ENCODE data around the gene ZNF100.
"Not testable (repeated sequence)": the region's sequence is repeated elsewhere in the genome, so short reads cannot be mapped to it uniquely, and the experiment has no call there.

The ZNF100 gene

DNA sequence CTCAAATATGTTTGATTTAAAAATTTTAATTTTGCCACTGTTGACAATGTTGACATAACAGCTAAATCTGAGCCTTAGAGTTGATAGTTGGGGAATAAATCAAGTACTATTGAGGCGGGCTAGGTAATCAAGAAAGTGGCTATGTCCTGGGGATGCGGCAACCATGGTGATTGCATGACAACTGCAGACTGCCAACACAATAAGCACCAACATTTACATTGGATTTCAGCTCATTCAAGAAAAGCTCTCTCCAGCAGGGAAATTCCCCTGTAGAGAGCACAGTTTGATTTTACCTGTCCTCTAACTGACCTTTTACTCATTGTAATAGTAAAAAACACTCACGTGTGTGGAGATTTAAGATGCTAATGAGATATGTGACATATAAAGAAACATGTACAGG lies 63.1 kb downstream of the ZNF100 start:
- DNase-seq (ENCODE audit: low read depth): no peak

DNA sequence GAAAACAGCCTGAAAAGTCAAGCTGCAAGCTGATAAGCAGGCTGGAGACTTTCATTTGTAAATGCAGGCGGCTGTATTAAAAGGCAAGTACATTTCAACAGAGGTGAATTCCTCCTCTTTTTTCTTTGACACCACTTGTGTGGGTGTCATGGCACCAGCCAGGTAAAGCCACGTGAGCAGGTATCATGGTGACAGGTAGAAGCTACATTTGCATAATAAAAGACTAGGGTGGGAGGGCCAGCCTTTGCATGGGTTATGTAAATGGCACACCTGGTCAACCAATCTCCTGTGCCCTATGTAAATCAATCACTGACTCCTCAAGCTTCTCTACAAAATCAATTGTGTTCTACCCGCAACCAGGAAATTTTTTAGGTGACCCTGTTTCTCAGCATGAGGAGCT lies 68.2 kb downstream of the ZNF100 start:
- DNase-seq (ENCODE audit: low read depth): no peak

DNA sequence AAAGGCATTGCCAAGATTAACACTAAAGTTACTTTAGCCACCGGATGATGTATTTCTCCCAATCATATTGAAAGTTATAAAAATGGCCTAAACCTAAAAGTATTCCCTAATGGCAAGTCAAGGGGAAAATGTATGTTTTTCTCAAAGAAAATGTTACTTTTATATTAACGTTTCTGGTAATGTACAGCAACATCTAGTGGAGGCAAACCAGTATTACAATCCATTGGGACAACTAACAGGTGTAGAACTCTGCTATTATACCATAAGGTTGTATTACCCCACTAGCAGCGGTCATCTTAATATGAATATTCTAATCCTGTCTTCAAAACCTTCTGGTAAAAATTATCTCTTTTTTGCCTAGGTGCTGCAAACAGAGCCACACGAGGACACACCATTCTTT lies 69.2 kb downstream of the ZNF100 start:
- no peak for DNase-seq (ENCODE audit: low read depth)

DNA sequence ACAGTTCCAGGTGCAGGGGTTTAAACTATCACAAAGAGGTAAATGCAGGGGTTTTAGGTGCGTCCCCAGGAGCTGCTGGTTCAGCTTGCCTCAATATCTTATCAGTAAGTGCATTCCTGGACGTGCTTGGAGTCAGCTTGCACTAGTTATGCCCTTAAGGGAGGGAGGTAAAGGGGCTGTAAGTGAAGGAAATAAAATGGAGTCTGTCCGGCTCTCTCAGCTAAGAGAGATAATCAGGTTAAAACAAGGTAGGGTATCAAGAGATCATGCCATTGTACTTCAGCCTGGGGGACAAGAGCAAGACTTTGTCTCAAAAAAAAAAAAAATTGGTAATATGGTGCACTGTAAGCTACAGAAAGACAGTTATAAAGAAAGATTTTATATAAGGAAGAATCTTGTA lies 69.7 kb downstream of the ZNF100 start:
- no peak for DNase-seq (ENCODE audit: low read depth)

GRCh38 chr19:21694171-21694906 lies 73.0 kb downstream of the ZNF100 start:
- no peak for DNase-seq (ENCODE audit: low read depth)

DNA sequence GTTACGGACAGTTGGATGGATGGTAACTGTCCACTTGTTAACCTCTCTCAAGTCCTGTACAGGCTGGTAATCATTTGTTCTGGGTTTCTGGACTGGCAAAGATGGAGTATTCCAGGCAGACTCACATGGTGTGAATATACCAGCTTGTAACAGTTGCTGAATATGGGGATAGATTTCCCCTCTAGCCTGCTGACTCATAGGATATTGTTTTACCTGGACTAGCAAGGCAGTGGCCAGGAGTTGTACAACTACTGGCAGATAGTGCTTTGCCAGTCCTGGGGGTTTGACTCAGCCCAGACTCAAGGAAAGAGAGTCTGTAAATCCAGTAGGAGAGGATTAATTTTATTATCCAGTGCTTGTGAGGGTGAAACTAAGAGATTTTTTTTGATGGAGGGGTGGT lies 74.0 kb downstream of the ZNF100 start:
- no peak for DNase-seq (ENCODE audit: low read depth)

- DNase-seq (ENCODE audit: low read depth): no peak
These were observed 75.7 kb downstream of the ZNF100 start for GRCh38 chr19:21691661-21692060.

GRCh38 chr19:21688464-21688863 lies 78.9 kb downstream of the ZNF100 start:
- DNase-seq (ENCODE audit: low read depth): no peak

DNA sequence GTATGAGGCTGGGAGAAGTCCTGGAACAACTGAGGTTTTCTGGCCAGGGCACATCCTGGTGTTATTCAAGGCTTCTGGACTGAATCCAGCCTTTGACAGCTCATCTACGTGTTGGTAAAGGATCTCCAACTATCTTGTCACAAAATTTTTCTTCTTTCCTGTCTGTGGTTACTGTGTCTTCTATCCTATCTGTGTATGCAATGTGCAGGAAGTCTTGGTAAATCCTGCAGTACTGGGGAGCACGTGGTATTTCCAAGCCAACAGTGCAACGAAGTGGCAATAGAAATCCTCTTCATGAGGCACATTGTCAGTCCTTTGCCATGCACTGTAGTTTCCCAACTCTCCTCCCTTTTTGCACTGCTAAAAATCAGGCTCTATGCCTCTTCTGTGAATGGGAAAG lies 86.7 kb downstream of the ZNF100 start:
- no peak for DNase-seq (ENCODE audit: low read depth)

DNA sequence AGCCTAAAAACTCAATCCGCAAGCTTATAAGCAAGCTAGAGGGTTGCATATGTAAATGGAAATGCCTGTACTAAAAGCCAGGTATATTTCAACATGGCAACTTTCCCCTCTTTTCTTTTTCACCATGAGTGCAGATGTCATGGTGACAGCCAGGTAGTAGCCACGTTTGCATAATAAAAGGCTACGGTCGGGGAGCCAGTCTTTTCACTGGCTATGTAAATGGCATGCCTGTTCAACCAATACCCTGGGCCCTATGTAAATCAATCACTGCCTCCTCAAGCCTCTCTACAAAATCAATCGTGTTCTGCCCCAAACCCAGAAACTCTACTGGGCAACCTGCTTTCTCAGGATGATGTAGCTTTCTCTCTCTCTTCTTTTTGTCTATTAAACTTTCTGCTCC lies 87.4 kb downstream of the ZNF100 start:
- DNase-seq (ENCODE audit: low read depth): no peak

DNA sequence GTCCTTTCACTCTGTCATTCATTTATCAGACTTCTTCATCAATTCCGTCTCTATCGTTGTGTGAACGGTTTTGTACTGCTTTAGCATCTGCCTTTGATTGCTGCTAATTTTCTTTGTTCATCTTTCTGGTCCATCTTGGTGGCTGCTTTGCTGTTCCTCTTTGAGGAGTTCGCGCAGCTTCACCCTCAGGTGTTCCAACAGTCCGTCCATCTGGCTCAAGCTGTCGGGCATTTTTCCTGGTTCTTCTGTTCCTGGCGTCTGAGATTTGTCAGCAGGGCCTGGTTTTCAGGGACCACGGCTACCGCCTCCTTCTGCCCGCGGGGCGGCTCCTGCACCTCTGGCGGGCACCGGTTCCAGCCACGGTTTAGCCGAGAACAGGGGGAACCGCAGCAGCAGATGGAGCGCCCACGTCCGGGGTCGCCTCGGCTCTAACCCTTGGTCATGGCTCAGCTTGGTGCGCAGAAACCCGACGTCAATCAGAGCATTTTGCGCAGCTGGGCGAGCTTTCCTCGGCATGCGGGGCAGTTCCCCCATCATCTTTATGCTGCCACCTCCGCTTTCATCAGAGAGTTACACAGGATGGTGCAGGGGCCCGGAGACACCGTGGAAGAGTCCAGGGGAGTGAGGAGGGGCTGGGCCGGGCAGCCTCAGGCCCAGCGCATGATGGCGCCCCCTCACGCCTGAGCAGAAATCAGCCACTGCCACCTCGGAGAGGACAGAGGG lies 89.5 kb downstream of the ZNF100 start:
- no peak for DNase-seq (ENCODE audit: low read depth)

- no peak for DNase-seq (ENCODE audit: low read depth)
These were observed 92.9 kb downstream of the ZNF100 start for GRCh38 chr19:21674454-21674853.

DNA sequence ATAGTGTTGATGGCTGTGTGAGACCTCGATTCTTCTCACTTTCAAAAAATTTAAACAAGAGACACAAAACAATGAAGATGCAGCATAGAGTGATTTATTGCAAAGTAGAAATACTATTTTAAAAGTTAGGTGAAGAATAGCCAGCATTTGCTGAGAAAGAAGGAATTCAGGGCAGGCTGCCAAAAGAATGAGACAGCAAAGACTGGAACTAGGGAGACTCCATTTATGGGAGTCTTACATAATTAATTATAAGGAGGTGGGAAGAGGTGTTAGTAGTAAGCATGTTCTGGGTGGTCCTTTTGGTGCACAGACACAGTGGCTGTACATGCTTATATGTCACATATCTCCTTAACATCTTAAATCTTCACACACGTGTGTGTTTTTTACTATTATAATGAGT lies 93.9 kb downstream of the ZNF100 start:
- DNase-seq (ENCODE audit: low read depth): not testable (repeated sequence)

All from T follicular helper cell (primary cell).